ENCODE data around the gene GLYATL1.

GRCh38 chr11:58933661-58934060 is 5.6 kb upstream of the GLYATL1 start:
- TF ChIP-seq ZNF274 (IDR thresholded peaks at IDR 0.05; ENCODE audit: low read depth, low read length) = no peak
- no peak for TF ChIP-seq YY1 (IDR thresholded peaks at IDR 0.05; ENCODE audit: insufficient read depth, insufficient read length)
- no peak for TF ChIP-seq SUZ12 (IDR thresholded peaks at IDR 0.05; ENCODE audit: extremely low read depth, insufficient read depth, insufficient read length)

Measured in NT2/D1 (cell line).